SU-DHL-6 (cell line): ENCODE results near the gene POLR1A.

Experiments
- H2AFZ ChIP-seq: fragments of 200-600 bp; sonication (generic); 2 replicates; pipeline ENCODE4 v1.6.1; 2014; ENCODE audit warnings: low read depth, mild to moderate bottlenecking, moderate library complexity, mixed read lengths, antibody characterized with exemption, low read length; ENCODE audit not compliant: severe bottlenecking
- H3F3A ChIP-seq: fragments of 200-600 bp; shearing (Covaris generic); 2 replicates; pipeline ENCODE4 v1.6.0; 2016; ENCODE audit warnings: antibody characterized with exemption, mild to moderate bottlenecking; ENCODE audit not compliant: insufficient read depth
- H3K27ac ChIP-seq: fragments of 200-600 bp; sonication (generic); 2 replicates; pipeline ENCODE4 v1.5.1; 2016; ENCODE audit warnings: low read depth, mild to moderate bottlenecking, low read length, moderate library complexity, mixed read lengths
- H3K27me3 ChIP-seq: fragments of 200-600 bp; sonication (generic), shearing (Covaris generic); 2 replicates; pipeline ENCODE4 v1.6.0; 2014; ENCODE audit warnings: mild to moderate bottlenecking, low read length
- H3K36me3 ChIP-seq: fragments of 200-600 bp; sonication (generic); 2 replicates; pipeline ENCODE4 v1.6.1; 2014; ENCODE audit warnings: mild to moderate bottlenecking, low read length, mixed read lengths
- H3K4me2 ChIP-seq: fragments of 300-600, 200-600 bp; shearing (Covaris generic), sonication (generic); 2 replicates; pipeline ENCODE4 v1.6.0; 2014; ENCODE audit warnings: low read length, low read depth, mild to moderate bottlenecking; ENCODE audit not compliant: poor library complexity, severe bottlenecking
- H3K4me3 ChIP-seq: fragments of 200-600 bp; sonication (generic); 2 replicates; pipeline ENCODE4 v1.5.1; 2014; ENCODE audit warnings: antibody characterized with exemption, low read length, mild to moderate bottlenecking, mixed read lengths; ENCODE audit not compliant: insufficient read depth, poor library complexity, severe bottlenecking
- H3K79me2 ChIP-seq: fragments of 200-600 bp; sonication (generic); 2 replicates; pipeline ENCODE4 v1.6.1; 2014; ENCODE audit warnings: mild to moderate bottlenecking, low read length, moderate library complexity; ENCODE audit not compliant: insufficient read depth
- H3K9ac ChIP-seq: fragments of 200-600 bp; sonication (generic); 2 replicates; pipeline ENCODE4 v1.7.0; 2014; ENCODE audit warnings: mild to moderate bottlenecking, low read length
- H3K9me2 ChIP-seq: fragments of 200-600 bp; sonication (generic); replicated peaks from 2 replicates; pipeline ENCODE4 v1.6.1; 2014; ENCODE audit warnings: low read length; ENCODE audit not compliant: insufficient read depth
- H3K9me3 ChIP-seq: fragments of 200-600 bp; sonication (generic); 2 replicates; pipeline ENCODE4 v1.6.1; 2014; ENCODE audit warnings: low read length, mixed read lengths; ENCODE audit not compliant: insufficient read depth
- H4K20me1 ChIP-seq: fragments of 200-600 bp; sonication (generic); 2 replicates; pipeline ENCODE4 v1.6.1; 2014; ENCODE audit warnings: low read depth, mild to moderate bottlenecking, antibody characterized with exemption, low read length, moderate library complexity, mixed read lengths
- CTCF ChIP-seq: fragments of 200-600 bp; sonication (generic); IDR thresholded peaks from one replicate; pipeline ENCODE4 v1.5.1; 2017; ENCODE audit warnings: antibody characterized with exemption, mild to moderate bottlenecking, low read length, moderate library complexity; ENCODE audit not compliant: insufficient read depth, poor library complexity, severe bottlenecking
- EZH2phosphoT487 ChIP-seq: fragments of 200-600 bp; sonication (generic), shearing (Covaris generic); conservative IDR thresholded peaks from 2 replicates; pipeline ENCODE4 v1.6.1; 2018; ENCODE audit warnings: mild to moderate bottlenecking, antibody characterized with exemption, low read length, moderate library complexity, mixed read lengths

The POLR1A gene

GRCh38 chr2:86050301-86050700 is 55.4 kb downstream of the POLR1A start:
- Histone ChIP-seq H3K4me2 (no peak overlapping the region), H3K36me3 (peaks cover 4% of the 10 kb centered on the region; the same call in 1 of the 2 replicates), H3K9me2 (no peaks in the 10 kb centered on the region), H3K27me3 (no peaks in the 10 kb centered on the region), H3K4me3 (no peak overlapping the region), H3K27ac (no peak overlapping the region), H2AFZ (no peak overlapping the region), H3K9me3 (no peaks in the 10 kb centered on the region), H4K20me1 (no peaks in the 10 kb centered on the region), H3K9ac (no peak overlapping the region), H3F3A (no peaks in the 10 kb centered on the region), H3K79me2 (no peaks in the 10 kb centered on the region)
- no peak for TF ChIP-seq EZH2phosphoT487
- no peak for TF ChIP-seq CTCF

- Histone ChIP-seq H3K9me3 (no peaks in the 10 kb centered on the region), H3K9me2 (no peaks in the 10 kb centered on the region), H4K20me1 (no peaks in the 10 kb centered on the region), H3K27me3 (no peaks in the 10 kb centered on the region), H2AFZ (no peak overlapping the region), H3K79me2 (no peaks in the 10 kb centered on the region), H3K4me3 (no peak overlapping the region), H3K27ac (no peak overlapping the region), H3K36me3 (peaks cover 4% of the 10 kb centered on the region; the same call in 1 of the 2 replicates), H3F3A (no peaks in the 10 kb centered on the region), H3K9ac (no peak overlapping the region), H3K4me2 (no peak overlapping the region)
- TF ChIP-seq CTCF (no peak), EZH2phosphoT487 (no peak)
Observed at GRCh38 chr2:86049529-86049928, 56.2 kb downstream of the POLR1A start.

GRCh38 chr2:86048888-86049287 is 56.8 kb downstream of the POLR1A start:
- Histone ChIP-seq H3K36me3 (peaks cover 4% of the 10 kb centered on the region; the same call in 1 of the 2 replicates), H3K9me3 (no peaks in the 10 kb centered on the region)

More at GRCh38 chr2:86048888-86049287, 56.8 kb downstream of the POLR1A start:
- no peaks in the 10 kb centered on the region for H4K20me1 ChIP-seq
- no peaks in the 10 kb centered on the region for H3K27me3 ChIP-seq
- no peak overlapping the region for H3K4me3 ChIP-seq
- no peaks in the 10 kb centered on the region for H3K79me2 ChIP-seq
- no peak overlapping the region for H3K27ac ChIP-seq
- no peaks in the 10 kb centered on the region for H3K9me2 ChIP-seq
- no peak overlapping the region for H2AFZ ChIP-seq
- no peak overlapping the region for H3K4me2 ChIP-seq
- H3F3A ChIP-seq = no peaks in the 10 kb centered on the region
- no peak overlapping the region for H3K9ac ChIP-seq
- TF ChIP-seq EZH2phosphoT487 (no peak), CTCF (no peak)
